ENCODE measurements around the gene RAPGEF1.
A peak's percentile ranks its signal among the peaks of the same experiment; 100 is the strongest.
"Not testable (repeated sequence)": the region's sequence is repeated elsewhere in the genome, so short reads cannot be mapped to it uniquely, and the experiment has no call there.

Gene RAPGEF1

DNA sequence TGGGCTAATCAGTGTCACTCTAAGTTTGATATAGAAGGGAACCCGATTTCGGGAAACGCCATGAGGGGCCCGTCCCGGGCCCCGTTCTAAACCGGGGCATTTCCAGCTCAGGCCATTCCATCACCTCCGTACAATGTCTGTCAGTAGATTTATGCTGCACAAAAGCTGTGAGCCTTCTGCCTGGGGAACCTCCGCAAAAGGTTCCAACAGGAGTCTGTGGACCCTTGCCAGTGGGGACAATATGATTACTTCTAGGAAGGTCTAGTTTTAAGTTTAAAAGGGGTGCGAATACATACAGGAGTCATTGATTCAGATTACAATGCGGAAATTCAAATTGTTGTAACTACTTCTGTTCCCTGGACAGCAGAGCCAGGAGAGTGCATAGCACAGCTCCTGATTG is 57.6 kb downstream of the RAPGEF1 start:
- DNase-seq = no peak

DNA sequence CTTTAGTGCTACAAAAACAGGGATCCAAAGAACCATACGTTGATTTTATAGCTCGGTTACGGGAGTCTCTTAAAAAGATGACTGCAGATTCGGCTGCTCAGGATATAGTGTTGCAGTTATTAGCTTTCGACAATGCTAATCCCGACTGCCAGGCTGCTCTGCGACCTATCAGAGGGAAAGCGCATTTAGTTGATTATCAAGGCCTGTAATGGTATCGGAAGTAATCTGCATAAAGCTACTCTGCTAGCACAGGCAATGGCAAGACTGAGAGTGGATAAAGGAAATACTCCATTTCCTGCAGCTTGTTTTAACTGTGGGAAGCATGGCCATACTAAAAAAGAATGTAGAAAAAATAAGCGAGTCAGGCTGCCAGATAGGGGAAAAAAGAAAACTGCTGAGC is 58.0 kb downstream of the RAPGEF1 start:
- not testable (repeated sequence) for DNase-seq

DNA sequence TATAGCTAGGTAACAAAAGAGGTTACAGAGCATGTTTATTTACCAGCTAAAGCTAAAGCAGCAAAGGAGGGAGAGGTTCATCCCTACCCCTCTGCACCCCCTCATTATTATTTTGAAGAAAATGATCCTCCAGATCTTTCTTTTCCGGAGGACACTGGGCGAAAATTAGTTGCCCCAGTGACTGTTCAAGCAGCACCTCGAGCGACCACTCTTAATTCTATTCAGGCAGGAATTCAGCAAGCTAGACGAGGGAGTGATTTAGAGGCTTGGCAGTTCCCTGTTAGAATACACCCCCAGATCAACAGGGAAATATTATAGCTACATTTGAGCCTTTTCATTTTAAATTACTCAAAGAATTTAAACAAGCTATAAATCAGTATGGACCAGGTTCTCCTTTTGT is 58.8 kb downstream of the RAPGEF1 start:
- DNase-seq = not testable (repeated sequence)

DNA sequence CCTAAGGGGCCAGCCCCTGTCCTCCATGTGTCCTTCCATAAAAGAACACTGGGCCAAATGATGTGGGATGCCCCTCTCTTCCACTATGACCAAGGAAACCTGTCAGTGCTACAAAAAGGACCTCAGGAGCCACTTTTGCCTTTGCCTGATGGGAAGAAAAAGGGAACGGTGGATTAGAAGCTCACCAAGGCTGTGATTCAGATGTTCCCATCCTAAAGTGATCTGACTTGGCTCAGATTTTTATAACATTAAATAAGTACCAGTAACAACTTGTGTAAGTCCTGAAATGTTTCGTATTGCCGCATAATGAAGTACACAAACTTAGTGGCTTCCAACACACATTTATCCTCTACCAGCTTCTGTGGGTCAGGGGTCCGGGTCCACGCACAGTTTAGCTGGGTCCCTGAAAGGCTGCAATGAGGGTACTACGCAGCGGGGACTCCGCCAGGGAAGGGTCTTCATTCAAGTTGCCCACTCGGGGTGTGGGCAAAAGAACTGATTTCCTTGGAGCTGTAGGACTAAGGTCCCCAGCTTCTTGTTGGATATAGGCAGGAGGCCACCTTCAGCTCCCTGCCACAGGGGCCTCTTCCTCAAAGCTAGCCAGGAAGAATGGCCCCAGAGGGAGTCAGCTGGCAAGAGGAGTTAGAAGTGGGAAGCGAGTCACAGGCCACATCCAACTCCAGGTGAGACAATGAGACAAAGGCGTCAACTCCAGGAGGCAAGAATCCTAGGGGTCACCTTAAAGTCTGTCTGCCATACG is 60.4 kb downstream of the RAPGEF1 start:
- DNase-seq = no peak

DNA sequence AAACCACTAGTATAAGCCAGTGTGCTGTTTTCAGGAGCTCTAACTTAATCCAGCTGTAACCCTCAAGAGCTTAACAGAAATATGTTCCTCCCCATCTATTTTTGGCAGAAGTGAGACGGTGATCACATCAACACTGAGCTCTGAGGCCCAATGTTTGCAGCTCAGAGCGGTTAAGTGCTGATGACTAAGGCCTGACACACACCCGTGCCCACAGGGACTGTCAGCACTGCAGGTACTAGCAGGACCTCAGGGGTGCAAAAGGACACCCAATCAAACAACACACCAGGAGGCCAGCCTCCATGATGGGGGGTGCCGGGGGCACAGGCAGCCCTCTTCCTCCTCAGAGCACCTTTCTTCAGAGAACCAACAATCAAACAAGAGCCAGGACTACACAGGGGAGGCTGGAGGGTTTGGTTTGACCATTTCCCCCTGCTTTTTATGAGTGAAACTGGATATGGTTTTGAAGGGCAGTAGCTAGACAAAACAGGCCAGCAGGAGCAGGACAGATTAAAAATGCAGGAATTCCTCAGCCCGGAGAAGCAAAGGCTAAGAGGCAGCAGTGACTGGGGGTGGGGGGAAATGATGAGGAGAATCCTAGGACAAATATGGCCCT is 61.3 kb downstream of the RAPGEF1 start:
- DNase-seq = peak; percentile 80

DNA sequence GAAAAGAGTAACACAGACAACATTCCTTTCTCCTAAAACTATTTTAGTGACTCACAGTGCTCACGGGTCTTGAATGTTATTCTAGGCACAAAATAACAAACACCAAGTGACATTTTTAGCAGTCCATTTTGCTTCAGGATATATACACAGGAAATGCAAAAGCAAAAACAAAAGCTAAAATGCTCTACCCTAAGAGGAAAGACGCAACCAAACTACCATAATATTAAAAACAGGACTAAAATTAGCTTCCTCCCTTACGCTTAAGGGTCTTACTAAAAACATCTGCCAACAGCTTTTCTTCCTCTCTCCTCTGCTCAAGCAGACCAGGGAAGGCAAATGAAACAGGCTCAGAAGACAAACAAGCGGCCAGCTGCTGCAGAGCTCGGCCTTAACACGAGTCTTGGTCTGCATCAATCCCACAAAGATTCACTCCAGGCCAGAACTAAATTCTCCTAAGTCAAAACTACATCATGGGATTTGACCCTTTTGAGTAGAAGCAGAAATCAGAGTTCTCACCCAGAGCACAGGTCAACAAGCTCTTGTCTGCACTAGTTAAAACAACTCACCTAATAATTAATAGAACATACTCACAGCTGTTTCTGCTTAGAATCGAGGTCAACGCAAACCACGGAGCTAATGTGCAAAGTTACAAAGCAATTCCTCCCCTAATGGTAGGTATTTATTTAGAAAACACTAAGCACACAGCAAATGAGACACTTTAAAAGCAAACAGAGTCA is 62.3 kb downstream of the RAPGEF1 start:
- no peak for DNase-seq

DNA sequence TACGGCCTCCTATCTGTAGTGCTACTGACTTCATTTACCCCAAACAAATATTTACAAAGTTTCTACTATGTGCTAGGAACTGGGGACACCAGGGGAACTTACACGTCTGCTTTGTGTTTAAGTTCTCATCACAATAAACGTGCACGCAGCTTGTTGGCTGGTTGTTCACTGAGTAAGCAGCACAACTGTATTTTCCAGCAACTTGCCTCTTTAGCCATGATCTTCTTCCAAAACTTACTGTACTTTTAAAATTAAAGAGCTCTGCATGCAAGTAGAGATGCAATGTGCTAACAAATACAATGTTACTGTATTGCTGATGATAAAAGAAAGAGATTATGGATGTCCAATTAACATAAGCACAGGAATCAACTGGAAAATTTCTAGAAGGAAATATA is 62.8 kb downstream of the RAPGEF1 start:
- DNase-seq = no peak

DNA sequence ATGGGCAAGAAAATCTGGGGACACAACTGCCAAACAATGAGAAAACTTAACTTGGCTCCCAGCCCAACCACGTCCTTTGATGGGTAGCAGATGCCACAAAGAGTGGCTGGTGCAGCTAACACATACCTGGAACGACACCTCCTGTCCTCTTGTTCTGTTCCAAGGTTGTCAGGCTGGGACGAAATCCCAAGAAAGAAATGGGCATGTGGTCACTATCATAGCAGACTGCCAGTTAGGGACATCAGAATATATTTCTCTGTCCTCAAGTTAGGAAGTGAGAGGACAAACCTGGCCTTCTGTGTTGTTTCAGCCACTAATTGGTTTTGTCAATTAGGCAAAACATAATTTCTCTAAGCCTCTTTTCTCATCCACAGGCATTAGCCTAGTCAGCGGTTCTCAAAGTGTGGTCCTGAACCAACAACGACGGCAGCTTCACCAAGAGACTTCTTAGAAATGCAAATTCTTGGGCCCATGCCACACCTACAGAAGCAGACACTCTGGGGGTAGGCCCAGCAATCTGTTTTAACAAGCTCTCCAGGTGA is 63.4 kb downstream of the RAPGEF1 start:
- DNase-seq = no peak

DNA sequence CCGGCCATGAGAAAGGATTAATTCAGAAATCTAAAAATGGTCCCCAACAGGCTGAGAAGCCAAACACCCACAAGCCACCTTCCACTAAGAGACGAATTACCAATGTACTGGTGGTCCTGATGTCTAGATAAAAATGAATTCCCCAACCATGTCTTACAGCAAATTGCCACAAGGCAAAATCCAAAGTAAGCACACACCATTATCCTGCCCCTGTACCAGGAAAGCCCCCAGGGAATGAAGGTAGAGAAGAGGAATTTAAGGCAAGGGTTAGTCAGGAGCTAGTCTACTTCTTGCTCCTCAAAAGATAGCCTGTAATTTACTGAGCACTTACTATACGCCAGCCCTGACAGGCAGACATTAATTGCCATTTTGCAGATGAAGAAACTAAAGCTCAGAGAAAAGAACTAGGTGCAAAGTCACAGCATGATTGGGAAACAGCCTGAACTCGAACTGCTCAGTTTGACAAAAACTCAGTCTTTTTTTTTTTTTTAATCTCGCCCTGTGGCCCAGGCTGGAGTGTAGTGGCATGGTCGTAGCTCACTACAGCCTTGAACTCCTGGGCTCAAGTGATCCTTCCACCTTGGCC is 64.3 kb downstream of the RAPGEF1 start:
- no peak for DNase-seq

DNA sequence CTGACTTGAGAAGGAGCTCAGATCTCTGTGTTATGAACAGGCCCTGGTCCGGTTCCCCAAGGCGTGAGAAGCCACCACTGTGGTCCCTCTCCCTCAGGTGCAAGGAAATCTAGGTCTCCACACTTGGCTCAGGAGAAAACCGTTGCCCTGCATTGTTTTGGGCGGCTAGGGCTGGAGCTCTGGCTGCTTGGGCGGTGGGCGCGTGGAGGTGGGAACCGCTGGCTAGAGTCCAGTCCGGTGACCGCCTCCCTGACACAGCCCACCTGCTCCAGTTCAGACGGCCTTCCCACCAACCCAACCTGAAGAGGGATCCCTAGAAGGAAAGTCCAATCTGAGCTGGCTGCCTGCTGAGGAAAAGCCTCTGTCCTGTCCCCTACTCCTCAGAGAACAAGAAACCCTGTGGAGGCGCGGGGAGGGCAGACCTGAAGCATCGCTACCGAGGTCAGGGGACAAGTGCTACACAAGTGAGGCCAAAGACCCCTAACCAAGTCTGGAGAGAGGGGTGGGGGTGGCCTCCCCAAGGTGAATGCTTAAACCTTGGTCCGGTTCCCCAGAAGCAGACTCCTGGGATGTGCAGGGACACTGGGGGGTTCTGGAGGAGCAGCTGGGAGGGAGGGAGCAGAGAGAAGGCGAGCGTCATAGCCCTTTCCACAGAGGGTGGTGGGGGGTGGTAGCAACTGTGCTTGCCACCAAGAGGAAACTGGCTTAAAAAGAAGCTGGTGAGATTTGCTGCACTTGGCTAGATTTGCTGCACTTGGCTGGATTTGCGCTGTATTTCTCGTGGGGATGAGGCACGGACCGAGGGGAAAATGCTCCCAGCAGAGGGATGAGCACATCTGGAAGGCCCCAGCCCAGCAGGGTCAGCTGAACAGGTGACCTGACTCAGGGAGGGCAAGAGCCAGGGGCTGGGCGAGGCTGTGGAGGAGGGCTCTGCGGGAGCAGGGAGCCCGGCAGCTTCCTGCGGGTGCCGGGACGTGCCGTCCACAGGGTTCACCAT is 65.2 kb downstream of the RAPGEF1 start:
- no peak for DNase-seq

DNA sequence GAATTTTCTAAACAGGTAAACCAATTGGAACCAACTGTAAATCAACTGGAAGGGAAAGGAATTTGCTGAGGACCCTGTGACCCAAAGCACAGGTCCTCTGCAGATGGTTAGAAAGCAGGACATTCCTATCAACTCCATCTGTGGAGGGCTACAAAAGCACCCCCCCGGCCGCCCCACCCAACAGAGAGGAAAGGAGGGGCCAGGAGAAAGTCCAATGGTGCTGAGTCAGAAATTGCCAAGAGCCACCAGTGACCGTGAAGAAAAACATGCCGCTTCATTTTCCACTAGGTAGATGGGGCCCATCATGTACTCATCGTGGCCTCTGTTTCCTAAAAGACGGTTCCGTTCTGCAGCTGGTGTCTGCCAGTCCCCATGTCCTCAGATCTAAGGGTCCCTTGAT is 66.3 kb downstream of the RAPGEF1 start:
- DNase-seq = no peak

DNA sequence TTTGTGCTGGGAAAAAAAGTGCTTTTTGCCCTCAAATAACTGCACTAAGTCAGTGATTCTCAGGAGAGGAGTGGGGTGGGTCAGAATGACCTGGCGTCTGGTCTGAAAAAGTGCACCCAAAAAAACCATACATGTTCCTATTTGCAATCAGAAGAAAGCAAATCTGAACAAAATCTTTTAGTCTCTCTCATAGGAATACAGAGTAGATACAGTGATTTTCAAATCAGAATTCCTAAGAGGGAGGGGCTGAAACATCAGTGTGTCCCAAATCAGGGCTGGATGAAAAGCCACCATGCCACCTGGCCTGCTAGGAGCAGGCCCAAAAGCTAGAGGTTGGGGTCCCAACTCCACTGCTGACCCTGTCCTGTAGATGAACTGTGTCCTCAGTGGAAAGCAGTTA is 66.8 kb downstream of the RAPGEF1 start:
- no peak for DNase-seq

DNA sequence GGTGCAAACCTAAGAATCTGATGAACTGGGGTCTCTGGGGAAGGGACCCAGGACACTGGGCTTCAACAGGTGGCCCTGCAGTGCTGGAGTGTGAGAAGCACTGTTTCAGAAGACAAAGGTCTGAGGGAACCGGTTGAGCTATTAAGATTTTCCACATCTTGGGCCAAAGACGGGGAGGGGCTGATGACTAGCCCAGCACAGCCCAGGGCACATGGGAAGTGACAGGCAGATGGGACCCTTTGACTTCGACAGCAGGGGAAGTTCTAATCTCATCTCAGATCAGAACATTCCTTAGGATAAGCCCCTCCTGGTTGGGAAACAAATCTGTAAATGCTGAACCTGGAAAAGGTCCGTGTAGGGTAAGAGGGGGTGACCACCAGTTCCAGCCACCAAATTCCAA is 67.4 kb downstream of the RAPGEF1 start:
- no peak for DNase-seq

DNA sequence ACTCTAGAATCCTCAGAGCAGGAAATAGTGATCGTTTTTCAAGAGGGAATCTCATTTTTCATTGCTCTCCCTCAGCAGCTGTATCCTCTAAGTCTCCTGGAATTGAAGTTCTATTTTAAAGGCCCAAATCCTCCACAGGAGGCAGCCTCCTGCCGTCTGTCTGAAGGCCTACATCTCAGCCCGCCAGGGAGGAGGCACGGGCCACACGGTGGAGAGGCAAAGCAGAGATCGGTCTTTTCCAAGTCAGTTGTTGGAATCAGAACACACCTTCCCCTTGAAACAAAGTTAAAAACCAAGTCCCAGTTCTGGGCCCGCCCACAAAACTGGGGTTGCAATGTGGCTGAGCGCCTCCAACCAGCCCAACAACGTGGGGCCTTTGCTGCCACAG is 68.7 kb downstream of the RAPGEF1 start:
- no peak for DNase-seq

DNA sequence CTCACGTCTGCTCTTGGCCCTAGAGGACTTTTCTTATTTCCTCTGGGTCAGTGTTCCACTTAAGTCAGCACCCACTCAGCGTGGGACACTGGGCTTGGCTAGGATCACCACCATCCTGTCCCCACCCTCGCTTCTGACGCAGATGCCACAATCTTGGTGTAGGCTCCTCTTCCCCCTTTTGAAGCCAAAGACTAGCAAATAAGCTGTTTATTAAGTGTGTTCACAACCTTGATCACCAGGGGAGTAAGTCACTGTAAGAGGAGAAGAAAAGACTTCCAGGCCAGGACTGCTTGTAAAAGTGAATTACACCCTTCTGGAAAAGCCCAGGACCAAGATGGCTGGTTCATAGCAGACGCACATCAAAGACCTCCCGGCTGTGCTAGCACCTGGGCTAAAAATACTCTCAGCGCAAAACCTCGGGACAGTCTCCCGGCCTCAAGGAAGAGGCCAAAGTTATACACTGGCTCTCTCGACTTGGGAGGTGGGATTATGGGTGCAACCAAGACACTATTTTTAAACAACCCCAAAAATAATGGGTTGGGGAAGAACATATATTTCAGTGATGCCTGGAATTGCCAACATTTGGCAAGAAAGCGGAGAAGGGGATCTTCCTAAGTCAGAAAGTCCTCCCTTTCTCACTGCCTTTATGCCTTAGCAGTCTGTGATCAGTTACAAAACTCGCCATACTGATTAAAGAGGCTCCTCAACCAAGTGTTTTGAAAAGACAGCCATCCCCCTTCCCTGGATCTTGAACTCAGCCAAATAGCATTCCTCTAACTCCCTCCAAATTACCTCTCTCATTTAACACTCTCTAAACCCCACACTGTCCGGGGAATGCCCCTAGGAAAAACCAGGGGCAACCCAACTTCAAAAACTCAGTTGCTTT is 69.4 kb downstream of the RAPGEF1 start:
- peak; percentile 19 for DNase-seq

DNA sequence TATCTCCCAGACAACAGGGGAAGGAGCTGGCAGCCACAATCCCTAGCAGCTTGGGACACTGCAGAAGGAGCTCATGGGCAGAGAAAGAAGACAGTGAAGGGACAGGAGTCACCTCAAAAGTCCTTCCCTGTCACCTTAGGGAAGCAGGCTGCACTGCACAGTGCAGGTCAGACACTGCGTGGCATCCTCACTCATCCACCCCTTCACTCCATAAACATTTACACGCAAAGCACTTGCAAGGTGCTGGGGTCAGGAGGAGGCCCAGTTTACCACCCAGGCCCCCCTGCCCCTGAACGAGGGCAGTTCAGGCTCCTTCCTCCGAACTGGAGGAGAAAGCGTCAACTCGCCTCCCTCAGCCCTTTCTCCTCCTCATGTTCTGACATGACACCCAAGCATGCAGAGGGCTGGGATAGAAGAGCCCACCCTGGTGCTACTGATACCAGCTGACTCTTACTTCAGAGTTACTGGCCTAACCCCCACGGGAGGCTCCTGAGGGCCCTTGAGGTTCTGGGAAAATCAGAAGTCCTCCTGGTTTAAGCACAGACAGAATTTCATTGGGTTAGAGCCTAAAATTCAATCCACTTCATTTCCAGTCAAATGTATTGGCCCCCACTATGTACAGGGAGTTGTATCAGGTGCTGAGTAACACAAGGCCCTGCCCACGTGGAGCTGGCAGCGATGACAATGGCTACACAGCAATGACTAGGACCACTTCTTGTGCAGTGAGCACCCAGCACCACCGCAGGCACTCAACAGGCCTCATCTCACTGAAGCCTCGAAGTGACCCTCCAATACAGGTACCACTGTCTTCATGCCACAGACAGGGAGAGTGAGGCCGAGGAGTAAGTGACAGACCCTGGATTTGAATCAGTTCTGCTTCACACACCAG is 70.4 kb downstream of the RAPGEF1 start:
- DNase-seq = peak; percentile 53

DNA sequence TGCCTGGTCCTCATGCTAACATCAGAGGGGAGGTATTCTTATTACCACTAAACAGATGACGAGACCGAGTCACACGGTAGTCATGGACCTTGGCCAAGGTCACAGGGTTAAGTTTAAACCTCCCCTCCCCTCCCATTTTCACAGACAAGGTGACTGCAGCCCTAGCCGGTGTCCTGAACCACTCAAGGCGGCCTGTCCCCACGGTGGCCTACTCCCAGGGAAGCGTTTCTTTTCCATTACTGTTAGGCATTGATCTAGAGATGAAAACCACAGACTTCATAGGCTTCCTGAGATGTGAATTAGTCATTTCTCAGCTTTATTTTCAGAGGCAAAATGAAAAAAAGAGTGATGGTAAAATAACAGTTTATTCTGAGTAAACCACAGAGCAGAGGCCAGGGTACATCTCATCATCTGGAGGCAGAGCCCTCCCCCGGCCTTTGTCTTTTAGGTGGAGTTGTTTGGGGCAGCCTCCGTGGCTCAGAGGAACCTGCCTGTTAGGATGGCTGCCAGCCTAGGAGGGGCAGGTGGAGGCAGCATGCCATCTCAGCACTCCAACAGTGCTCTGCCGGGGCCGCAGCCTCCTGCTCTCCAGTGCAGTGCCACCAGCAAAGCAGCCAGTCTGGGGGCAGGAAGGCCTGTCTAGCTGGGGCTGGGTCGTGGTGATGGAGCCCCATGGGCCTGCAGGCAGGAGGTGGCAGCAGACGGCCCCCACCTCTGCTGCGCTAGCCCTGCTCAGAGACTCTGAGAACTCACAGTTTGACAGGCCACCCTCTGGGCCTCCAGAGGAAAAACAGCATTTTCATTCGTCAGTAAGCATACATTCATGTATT is 71.2 kb downstream of the RAPGEF1 start:
- peak; percentile 76 for DNase-seq

DNA sequence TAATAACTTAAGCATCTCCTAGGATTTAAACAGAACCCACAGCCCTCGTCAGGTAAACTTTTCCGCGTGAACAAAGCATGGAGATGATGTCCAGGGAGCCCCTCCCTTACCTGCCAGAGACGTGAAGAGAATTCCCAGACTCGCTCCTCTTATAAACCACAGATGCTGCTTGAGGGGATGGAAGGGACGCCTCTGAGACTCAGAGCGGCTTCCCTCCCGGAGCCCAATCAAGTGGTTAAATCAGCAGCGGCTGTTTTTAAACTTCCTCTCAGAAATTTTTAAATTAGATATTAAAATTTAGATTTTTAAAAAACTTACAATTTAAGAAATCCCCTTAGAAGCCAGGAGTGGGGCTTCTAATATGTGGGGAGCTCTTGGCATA is 71.8 kb downstream of the RAPGEF1 start:
- no peak for DNase-seq

DNA sequence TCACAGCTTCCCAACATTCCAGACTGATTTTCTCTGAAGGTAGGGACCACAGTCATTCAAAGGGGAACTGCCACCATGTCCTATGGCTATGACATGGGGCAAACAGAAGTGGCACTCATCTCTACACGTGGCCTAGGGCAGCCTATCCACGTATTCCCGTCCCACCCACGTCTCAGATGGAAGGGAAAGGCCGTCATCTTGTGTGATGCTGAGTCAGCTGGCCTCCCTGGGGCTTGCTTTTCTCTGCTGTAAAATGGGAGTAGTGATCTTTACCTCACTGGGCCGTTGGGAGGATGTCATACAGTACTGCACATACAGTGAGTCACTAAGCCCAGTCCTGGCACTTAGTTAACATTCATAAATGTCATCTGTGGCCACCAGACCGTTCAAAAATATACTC is 72.3 kb downstream of the RAPGEF1 start:
- peak; percentile 78 for DNase-seq
